NOMO-1 (cell line): Measurements from ENCODE around the gene LARP4.
"Not testable (repeated sequence)": the region's sequence is repeated elsewhere in the genome, so short reads cannot be mapped to it uniquely, and the experiment has no call there.

Experiments
- DNase-seq, 2 experiments: peaks; one replicate each; lab custom pipeline; 2025; ENCODE audit not compliant: unreplicated experiment in 2 of 2; lab: John Stamatoyannopoulos, UW

LARP4 gene

DNA sequence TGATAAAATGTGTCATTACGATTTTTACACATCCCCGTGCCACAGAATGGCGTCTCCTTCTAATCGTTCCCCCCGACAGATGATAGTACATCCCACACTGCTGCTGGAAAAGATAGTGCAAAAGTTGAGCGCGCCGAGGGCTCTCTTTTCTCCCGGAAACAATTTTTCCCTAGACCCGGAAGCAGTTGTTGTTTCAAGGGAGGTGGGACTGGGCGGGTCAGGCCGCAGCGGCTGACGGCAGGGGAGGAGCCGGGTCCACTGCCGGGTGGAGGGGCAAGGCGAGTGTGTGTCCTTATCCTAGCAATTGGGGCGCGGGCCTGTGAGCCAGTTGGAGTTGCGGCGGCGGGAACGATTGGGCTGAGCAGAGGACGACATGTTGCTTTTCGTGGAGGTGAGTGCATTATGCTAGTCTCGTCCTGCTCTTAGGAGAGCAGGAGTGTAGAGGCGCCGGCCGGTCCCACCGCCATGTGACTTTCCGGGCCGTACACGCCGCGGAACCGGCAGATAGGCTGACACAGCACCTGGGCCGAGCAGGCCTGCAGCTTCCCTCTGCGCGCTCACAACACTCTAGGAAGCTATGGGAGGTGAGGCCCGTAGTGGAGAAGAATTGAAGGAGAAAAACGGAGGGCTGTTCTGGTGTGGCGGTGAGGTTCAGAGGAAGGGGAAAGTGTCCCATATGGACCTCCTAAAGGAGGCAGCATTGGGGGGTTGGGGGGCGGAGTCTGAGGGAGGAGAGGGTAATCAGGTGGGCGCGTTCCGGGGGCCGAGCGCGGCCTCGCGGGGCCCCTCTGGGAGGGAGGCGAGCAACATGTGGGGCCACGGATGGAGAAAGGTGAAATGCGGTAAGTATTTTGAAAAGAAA is at the start of gene LARP4:
TSS of gene LARP4 (plus strand) at position 248 of the 862 bp plus-strand sequence. CDS start at position 374, 126 bp downstream.
- DNase-seq = peak; percentile 96 to 97

DNA sequence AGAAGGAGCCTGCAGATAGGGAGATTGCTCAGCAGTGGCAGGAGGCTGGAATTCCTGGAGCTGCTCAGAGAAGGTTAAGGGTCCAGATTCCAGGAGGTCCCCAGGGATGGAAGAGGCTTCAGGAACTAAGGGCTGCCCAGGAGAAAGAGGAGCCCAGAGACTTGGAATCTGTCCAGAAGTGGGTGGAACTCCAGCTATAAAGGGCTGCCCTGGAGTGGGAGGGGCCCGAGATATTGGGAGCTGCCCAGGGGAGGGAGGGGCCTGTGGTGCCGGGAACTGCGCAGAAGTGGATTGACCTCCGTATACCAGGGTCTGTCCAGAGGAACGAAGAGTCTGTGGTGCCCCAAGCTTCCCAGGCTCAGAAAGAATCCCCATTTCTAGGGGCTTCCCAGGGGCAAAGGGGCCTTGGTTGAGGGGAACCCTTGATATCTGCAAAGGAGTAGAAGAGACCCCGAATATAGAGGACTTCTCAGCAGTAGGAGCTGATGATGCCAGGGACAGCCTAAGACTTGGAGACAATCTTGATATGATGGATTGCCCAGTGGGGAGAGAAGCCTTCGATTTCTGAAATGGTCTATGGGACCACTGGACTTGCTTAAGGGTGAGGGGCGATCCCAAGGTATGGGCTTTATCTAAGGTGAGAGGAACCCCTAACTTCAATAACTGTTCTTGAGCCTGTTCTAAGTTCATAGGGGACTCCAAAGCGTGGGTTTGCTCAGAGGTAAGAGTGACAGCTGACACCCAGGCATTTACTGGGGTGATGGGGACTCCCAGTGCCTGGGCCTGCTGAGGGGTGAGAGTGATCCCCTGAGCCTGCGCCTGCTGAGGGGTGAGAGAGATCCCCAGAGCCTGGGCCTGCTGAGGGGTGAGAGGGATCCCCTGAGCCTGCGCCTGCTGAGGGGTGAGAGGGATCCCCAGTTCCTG is 49.3 kb upstream of the LARP4 start:
- DNase-seq = no peak

DNA sequence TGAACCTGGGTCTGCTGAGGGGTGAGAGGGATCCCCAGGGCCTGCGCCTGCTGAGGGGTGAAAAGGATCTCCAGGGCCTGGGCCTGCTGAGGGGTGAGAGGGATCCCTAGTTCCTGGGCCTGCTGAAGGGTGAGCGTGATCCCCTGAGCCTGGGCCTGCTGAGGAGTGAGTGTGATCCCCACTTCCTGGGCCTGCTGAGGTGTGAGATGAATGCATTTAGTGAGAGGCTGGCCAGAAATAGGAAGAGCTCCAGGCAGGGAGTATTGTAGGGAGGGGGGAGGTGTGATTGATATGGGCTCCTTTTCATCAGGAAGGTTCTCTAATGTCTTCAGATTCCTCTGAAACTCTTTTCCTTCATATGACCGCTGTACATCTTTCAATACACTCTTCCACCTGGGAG is 47.3 kb upstream of the LARP4 start:
- no peak for DNase-seq

DNA sequence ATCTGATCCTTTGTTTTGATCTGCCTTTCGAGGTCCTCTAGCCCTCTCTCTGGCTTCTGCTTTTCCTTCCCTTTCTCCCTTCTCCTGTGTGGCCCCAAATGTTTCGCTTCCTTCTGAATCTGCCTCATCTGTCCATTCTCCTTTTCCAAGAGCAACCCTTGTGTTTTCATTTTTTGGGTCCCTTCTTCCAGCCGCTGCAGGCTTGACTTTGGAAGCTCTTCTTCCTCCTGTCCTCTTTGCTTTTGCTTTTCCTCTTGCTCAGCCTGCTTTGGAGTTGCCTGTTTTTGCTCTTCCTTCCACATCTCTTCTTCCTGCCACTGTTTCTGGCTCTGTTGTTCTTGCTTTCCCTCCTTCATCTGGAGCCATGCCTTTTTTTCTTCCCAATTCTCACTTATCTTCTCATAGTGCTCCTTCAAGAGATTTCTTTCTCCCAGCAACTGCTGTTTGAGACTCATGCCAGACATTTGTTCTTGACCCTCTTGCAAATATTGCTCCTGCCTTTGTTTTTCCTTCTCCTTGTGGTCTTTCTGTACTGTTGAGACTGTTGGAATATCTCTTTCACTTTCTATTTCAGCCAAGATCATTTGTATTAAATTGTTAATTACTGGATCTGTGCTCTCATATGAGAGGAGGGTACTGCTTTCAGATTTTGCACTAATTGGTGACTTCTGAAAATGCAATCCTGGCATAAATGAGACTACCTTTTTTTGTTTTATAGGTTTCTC is 46.7 kb upstream of the LARP4 start:
- DNase-seq = peak in 1 of 2 experiments; percentile 22

DNA sequence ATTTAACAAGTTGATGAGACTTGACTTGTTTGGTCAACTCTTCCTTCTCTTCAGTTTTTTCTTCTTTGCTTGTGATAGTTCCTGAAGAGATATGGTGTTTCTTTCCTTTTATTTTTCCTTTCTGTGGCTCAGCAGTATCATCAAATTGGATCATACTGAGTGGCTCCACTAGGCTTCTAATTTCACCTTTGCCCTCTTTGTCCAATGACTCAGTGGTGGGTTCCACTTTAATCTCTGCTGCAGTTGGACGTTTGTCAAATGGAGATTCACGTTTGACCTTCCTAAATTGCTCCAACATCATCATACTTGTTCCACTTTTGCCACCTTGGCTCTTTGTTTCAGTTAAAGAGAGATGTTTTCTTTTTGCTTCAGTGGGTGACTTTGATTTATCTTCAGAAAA is 45.8 kb upstream of the LARP4 start:
- DNase-seq = no peak

DNA sequence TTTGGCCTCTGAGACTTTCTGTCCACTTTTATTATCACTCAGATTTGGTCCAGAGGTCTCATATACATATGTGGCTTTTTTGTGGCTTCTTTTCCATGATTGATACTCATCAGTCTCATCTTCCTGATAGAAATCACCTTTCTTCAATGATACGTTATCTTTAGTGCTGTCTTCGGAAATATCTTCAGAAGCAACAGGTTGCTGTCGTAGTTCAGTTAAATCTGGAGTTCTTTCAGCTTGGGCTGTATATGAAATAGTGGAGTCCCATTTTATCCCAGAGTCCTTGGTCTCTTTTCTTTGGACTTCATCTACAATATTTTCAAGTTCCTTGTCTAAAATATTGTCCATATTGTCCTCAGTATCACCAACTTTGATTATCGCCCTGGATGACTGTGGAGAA is 45.3 kb upstream of the LARP4 start:
- no peak for DNase-seq

DNA sequence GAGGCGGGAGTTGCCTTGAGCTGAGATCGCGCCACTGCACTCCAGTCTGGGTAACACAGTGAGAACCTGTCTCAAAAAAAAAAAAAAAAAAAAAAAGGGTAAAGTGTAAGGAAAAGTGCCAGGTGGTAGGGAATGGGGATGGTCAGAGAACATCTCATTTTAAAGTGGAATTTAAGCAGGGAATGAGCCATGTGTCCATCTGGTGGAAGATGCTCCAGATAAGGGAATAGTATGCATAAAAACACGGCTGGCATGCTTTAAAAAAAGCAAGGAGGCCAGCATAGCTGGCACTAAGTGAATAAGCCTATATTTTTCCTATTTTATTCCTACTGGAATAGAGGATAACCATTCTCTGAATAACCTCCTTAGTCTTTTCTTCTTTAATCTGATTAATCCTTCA is 38.0 kb upstream of the LARP4 start:
- DNase-seq = no peak

DNA sequence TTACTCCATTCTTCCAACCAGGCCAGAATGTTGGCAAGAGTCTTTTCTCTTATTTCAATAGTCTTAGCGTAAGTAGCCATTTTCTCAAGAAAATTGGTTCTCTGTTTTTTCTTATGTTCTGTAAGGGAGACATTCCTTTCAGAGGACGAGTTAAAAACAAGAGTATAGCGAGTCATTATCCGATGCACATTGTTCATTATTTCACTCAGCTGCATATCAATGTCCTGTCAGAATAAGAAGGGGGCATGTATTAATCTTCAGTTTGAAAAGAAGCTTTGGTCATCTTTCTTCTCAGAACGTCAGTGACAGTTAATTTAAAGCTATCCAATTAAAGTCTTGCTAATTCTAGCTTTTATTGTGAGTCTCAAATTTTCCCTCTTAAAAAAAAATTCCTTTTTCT is 37.5 kb upstream of the LARP4 start:
- DNase-seq = no peak

DNA sequence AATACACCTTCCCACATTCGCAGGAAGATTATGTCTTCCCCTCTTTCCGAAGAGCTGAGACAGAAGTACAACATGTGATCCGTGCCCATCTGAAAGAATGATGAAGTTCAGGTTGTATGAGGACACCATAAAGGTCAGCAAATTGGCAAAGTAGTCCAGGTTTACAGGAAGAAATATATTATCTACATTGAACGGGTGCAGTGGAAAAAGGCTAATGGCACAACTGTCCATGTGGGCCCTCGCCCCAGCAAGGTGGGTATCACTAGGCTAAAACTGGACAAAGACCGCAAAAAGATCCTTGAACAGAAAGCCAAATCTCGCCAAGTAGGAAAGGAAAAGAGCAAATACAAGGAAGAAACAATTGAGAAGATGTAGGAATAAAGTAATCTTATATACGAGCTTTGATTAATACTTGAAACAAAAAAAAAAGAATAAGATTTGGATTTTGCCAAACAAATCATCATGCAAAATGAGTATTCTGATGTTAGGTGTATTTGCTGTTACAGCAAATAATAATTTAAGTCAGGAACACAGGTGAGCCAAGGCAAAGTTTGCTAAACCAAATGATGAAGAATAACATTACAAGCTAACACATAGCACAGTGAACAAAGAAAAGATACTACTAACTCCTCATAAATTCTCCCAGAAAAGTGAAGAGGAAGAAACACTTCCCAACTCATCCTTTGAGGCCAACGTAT is 34.8 kb upstream of the LARP4 start:
- no peak for DNase-seq

DNA sequence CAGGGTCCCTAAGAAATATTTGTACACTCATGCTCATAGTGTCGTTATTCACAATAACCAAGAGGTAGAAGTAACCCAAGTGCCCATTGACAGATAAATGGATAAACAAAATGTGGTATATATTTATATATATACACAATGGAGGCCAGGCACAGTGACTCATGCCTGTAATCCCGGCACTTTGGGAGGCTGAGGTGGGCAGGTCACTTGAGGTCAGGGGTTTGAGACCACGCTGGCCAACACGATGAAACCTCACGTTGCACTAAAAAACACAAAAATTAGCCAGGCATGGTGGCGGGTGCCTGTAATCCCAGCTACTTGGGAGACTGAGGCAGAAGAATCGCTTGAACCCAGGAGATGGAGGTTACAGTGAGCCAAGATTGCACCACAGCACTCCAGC is 30.0 kb upstream of the LARP4 start:
- not testable (repeated sequence) for DNase-seq

DNA sequence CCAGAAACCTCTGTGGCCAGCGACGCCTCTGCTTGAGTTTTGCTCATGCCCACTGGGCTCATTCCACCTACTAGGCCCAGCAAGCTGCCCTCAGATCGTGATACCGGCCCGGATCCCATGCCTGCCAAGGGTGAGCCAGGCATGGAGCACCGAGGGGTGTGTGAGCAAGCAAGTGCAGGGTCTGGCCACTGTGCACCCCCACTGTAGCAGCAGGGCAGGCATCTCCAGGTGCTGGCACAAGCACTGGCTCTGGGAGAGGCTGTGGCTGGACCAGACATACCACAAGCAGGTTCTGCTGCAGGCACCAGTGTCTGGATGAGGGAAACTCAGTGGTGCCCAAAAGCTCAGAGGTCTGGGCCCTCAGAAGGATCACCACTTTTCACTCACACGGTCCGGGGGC is 24.9 kb upstream of the LARP4 start:
- DNase-seq = no peak

DNA sequence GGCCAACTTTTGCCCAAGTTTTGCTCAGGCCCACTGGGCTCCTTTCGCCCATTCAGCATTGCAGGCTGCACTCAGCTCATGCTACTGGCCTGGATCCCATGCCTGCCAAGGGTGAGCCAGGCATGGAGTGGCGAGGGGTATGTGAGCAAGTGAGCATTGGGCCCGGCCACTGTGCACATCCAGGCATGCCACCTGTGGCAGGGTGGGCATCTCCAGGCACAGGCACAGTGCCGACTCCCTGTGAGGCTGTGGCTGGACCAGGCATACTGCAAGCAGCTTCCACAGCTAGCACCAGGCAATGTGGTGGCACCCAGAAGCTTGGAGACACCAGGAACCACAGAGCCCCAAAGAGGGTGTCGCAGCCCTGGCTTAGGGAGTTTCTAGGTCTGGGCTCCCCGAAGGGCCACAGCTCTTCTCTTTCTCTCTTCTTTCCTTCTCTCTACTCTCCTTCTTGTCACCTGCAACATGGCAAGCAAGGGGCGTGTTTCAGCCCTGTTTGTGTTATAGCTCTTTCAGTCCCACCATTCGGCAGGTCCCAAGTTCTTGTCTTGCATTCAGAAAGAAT is 19.8 kb upstream of the LARP4 start:
- no peak for DNase-seq

DNA sequence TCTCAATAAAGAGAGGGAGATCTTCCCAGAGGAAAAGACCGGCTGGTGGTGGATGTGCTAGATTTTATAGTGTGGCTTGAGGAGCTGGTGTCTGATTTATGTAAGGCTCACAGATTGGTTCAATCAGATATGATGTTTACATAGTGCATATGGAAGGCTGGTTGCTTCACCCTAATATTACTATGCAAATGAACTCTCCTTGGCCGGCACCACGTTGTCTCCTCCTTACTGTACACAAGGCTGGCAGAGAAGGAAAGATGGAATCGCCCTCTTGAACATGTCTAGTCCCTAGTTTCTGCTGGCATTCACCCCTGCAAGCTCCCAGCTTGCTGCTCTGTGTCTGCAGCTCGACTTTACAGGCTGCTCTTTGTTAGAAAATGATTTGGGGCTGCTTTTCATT is 13.2 kb upstream of the LARP4 start:
- no peak for DNase-seq

DNA sequence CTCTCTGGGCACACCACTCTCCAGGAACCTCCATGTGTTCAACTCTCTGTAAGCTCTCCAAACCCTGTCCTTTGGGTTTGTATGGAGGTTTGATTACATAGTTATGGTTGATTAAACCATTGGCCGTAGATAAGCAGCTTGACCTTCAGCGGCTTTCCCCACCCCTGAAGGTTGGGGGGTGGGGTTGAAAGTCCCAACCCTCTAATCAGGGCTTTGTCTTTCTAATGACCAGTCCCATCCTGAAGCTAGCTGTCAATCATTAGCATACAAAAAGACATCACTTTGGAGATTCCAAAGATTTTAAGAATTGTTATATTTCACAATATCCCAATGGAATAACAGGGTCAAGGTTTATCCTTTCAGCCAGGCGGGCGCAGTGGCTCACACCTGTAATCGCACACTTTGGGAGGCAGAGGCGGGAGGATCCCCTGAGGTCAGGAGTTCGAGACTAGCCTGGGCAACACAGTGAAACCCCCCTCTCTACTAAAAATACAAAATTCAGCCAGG is 12.7 kb upstream of the LARP4 start:
- DNase-seq = no peak

DNA sequence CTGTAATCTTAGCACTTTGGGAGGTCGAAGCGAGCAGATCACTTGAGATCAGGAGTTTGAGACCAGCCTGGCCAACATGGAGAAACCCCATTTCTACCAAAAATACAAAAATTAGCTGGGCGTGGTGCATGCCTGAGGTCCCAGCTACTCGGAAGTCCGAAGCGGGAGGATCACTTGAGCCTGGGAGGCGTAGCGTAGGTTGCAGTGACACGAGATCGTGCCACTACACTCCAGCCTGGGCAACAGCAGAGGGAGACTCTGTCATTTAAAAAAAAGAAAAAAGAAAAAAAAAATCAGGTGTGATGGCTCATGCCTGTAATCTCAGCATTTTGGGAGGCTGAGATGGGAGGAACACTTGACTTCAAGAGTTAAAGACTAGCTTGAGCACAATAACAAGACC is 11.9 kb upstream of the LARP4 start:
- DNase-seq = not testable (repeated sequence)

DNA sequence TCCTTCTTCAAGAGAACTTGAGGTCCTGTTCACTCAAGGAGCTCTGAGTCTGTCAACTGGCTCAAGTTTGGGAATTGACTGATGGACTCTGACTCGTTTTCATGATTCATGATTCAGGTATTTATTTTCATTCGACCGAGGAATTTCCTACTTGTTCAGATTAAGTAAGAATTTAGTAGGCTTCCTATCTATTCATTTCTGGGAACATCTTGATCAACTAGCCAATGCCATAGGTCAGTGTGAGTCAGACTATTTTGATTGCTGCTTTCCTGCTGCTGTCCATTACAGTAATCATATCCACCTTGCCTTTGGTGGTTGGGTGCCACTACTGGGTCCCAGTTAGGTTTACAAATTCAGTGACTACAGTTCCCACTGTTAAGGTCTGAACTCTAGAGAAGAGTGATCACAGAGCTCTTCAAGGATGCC is 10.4 kb upstream of the LARP4 start:
- DNase-seq = no peak

DNA sequence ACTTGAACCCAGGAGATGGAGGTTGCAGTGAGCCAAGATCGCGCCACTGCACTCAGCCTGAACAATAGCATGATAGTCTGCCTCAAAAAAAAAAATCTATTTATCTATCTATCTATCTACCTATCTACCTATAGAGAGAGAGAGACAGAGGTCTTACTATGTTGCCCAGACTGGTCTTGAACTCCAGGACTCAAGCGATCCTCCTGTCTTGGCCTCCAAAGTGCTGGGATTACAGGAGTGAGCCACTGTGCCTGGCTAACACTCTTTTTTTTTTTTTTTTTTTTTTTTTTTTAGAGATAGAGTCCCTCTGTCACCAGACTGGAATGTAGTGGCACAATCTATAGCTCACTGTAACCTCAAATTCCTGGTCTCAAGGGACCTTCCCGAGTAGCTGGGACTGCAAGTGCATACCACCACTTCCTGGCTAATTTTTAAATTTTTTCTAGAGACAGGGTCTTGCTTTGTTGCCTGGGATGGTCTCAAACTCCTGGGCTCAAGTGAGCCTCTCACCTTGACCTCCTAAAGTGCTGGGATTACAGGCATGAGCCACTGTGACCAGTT is 6.1 kb upstream of the LARP4 start:
- DNase-seq = no peak

DNA sequence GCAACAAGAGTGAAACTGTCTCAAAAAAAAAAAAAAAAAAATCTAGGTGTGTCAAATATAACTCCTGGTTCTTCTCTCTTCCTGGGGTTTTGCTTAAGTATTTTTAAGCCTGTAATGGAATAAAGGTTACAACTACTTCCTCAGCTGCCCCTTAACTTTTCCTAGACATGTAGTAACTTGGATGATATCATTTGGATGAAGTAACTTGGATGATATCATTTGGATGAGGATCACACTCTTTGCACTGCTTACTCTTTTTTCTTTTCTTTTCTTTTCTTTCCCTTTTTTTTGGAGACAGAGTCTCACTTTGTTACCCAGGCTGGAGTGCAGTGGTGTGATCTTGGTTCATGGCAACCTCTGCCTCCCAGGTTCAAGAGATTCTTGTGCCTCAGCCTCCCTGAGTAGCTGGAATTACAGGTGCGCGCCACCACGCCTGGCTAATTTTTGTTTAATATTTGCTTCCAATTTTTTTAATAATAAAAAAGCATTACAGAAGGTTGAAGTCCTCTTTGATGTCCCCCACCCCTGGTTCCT is 3.5 kb upstream of the LARP4 start:
- DNase-seq = no peak

DNA sequence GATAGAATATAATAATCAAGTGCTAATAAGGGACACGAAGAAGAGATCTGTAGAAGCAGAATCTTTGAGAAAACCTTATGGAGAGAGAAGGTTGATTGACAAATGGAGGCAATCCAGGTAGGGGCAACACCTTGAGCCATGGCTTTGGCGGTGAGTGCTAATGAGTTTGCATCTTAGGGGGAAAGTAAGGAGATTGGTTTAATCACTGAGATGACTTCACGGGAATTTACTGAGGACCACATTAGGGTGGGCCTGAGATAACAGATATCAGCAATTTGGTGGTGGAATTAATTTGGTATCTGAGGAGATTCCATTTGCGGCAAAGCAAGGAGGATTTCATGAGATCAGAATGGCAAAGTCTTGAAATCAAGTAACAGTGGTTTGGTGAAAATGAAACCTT is 1.8 kb upstream of the LARP4 start:
- no peak for DNase-seq
